UCSD-AML1 (cell line): Measurements from ENCODE around the gene TROAP.

ENCODE experiments used
- DNase-seq: peaks from one replicate; lab custom pipeline; 2025; ENCODE audit not compliant: unreplicated experiment; lab: John Stamatoyannopoulos, UW

Gene TROAP

DNA sequence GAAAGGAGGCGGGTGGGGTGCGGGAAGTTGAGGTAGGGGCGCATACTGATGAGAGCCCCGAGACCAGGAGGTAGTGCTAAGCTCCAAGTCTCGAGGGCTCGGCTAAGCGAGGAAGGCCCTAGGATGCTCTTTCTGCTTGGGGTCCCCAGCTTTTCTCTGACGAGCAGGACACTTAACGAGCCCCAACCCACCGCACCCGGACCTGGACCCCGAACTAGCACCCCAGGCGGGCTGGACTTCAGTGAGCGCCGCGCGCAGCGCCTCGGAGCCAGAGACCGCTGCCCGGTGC lies 18.7 kb downstream of the TROAP start:
- DNase-seq: no peak

DNA sequence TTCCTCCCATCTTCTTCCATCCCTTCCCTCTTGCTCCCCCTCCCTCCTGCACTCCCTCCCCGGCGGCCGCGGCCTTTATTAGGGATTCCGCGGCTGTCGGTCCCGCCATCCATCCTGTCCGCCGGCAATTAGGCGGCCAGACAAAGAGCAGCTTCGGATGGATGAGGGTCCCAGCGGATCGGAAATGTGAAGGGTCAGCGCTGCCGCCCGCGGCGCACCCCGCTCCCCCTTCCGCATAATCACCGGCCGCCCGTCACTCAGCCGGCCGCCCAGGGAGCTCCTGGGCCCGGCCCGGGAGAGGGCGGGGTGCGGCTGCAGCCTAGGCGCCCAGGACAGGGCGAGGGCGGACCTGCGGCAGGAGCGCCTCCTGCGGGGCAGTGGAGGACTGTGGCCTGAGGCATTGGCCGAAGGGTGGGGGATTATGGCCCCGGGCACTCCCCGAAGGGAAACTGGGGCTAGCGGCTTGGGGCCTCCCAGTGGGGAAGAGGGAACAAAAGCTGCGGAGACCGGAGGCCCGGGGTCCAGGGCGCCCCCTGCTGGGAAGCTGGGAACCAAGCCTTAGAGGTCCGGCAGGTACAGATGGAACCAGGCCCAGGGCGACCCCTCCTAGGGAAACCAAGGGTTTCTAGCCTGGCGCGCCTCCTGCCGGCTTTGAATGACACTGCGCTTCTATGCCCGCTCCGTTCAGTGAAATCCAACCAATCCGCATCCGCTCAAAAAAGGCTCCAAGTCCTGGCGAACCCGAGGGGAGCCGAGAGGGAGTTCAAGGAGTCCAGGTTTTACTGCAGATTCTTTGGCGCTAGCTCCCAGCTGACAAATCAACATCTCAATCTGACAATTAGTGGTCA lies 19.2 kb downstream of the TROAP start:
- peak; percentile 87 for DNase-seq

DNA sequence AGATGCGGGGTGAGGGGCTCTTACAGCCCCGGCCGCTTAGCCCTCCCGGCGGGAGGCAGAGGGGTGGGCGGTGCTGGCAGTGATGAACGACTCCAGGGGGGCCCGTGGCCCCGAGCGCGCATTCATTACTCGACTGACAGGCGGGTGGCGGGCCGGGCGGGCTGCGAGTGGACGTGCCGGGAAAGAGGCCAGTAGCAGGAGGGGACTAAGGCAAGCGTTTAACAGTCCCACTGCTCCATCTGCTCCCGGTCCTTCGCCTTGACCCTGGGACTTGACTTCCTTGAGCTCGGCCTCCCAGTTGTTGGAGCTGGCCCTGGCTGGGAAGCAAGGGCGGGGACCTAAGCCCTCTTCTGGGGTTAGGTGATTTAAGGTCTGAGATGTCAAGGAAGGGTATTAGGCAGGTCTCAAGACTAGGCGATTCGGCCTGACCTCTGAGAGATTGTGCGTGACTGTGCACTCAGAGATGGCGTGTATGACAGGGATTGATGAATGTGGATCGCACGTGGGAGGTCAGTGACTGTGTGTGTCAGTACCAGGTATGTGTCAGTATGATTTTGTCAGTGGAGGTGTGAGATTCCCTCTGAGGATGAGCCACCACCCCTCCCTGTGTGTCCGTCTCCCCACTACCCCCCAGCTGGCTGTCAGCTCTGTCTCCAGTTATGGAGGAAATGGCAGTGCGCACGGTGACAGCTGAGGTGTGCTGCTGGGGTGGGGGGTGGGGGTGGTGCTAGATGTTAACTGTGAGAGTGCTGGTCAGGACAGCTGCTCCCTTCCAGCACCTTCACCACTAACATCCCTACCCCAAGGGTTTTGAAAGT lies 20.1 kb downstream of the TROAP start:
- DNase-seq: no peak

DNA sequence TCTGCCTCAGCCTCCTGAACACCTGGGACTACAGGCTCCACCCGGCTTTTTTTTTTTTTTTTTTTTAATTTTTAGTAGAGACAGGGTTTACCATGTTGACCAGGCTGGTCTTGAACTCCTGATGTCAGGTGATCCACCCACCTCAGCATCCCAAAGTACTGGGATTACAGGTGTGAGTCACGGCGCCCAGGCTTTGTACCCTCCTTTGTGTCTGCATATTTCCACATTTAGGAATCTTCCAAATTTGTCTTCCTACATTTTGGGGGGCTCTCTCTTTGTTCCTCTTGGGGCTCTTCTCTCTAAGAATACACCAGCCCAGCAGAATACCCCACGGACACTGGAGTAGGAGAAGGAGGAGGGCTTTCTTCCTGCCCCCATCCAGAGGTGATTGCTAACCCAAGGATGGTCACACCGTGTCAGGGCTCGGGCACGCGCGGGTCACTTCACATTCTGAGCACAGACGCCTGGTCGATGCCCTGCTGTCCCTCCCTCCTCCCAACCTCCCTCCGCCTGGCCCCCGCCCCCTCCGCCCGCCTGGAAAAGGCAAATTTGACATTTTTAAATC lies 21.5 kb downstream of the TROAP start:
- DNase-seq: no peak

DNA sequence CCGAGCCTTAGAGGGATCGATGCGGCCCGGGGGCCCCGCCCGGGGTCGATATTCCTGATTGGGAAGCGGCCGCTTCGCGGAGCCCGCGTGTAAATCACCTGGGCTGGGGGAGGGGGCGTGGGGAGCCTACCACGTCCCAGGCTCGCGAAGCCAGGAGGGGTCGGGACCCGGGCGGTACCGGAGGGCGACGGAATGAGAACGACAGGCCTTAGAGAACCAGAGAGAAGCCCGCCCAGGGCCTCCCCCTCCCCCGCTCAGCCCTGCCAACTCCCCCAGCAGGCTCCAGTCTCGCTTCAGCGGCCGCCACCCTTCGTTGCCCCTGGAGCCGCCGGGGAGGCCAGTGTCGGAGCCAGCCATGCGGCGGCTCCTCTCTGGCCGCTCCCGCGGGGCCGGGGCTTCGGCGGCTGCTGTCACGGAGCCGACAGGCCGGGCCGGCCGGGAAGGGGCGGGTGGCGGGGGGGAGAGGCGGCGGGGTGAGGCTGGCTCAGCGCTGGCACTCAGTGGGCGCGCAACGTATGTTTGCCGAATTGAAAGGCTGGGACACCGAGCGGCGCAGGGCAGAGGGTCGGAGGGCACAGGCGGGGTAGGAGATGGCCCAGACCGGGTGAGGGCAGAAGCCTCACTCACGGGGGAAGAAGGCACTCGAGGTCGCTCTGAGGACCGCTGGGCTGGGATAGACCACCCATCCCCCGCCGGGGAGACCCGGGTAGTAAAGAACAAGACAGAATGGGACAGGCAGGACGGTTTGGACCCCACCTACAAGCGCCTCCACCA lies 22.2 kb downstream of the TROAP start:
- DNase-seq: no peak

DNA sequence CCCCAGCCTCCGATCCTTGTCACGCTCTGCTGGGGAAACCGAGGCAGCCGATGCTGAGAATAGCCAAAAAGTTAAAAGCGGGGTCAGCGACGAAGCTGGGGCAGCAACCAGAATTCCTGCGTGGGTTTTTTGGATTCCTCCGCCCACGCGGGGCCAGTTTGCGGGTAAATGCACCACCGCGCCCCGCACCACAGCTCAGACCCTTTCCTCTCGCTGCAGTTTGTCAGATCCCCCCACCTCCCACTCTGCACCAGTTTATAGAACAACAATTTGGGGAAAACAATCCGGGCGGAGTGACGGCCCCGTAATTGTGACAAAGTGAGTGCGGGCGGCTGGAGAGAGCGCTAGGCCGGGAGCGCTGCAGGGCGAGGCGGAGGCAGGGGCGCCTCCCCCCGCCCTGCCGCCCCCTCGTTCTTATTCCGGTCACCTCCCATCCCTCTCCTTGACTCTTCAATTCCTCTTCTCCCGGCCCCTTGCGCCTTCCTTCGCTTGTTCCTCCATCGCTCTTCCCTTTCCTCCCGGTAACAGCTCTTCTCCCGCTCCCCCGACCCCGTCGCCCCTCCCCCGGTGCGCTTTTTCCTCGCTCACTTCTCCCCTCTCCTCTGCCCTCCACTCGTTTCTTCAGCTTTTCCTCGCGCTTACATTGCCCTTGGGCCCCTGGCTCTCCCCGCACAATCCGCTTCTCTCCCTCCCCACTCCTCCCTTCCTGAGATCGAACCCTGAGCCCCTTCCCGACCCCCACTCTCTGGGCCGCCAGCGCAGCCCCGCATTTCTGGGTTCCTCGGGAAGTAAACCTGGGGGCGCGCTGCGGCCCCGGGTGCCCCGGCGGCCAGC lies 23.0 kb downstream of the TROAP start:
- no peak for DNase-seq

DNA sequence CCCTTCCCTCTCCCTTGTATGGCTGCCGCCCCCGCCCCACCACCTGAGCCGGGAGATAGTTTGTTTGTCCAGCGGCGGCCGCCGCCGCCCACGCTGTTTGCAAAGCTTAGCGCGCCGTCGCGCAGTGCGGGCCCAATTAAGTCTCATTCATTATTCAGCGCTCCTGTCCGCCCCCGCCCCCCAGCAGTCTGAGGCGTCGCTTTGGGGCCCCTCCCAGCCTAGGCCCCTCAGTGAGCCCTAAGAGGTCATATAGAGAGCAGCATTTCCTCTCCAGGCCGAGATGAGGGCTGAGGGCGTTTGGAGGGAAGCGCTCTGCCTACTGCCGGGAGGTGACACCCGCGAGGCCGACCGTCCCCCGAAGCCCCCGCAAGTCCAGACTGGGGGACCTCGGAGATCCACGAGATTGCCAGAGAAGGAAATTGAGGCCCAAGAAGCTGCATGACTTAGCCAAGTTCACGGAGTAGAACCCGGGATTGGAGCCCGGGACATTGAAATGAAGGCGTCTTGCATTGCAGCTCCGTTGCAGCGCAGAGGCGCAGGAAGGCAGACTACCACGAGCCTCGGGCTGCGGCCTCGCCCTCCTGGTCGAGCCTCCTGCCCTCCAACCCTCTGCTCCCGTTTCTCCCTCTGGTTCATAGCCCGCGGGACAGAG lies 23.7 kb downstream of the TROAP start, which contains the start of gene DNAJC22:
Gene DNAJC22 (plus strand): TSS at position 230 of the 652 bp plus-strand sequence. CDS start 1,985 bp downstream, outside the sequence.
- DNase-seq: peak; percentile 46

DNA sequence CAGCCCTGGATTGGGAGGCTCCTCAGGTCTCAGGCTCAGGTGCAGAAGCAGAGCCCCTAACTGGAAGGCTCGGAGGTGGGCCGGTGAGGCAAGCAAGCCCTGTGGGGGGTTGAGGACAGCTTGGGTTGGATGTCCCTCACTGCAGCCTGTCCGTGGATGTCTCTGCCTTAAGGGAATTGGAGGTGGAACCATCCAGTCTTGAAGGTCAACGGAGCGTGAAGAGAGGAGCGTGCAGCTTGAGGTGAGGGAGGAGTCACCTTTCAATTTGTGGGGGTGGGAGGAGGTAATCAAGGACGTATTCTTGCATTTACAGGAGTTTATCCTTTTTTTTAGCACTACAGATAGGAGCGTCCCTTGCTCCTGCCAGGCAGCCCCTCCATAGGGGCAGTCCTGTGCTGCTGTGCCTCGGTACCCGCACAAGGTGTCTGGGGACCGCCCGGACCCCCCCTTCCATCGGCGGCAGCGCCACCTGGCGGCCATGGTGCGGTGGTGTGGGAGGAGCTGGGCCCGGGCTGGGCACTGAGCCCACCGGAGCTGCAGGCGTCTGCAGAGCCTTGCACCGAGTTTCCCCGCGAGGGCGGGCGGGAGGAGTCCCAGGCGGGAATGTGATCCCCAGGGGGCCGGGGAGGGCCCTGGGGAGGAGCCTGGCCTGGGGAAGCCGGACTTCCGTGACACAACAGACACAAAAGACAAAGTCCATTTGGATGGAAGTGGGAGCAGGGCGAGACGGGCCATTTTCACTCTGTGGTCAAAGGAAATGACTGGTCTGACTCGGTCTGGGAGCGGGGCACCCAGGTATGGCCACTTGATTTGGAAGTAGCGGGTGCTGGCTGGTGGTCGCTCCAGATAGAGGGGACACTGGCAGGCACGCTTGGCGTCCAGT lies 24.5 kb downstream of the TROAP start:
- DNase-seq: peak; percentile 65

DNA sequence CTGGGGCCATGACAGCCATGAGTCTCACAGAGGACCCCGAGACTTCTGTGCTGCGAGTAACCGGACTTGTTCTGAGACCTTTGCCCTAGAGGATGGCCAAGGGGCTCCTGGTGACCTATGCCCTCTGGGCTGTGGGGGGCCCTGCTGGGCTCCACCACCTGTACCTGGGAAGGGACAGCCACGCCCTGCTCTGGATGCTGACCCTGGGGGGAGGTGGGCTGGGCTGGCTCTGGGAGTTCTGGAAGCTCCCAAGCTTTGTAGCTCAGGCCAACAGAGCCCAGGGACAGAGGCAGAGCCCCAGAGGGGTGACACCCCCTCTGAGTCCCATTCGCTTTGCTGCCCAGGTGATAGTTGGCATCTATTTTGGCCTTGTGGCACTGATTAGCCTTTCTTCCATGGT lies 25.7 kb downstream of the TROAP start:
- DNase-seq: no peak

DNA sequence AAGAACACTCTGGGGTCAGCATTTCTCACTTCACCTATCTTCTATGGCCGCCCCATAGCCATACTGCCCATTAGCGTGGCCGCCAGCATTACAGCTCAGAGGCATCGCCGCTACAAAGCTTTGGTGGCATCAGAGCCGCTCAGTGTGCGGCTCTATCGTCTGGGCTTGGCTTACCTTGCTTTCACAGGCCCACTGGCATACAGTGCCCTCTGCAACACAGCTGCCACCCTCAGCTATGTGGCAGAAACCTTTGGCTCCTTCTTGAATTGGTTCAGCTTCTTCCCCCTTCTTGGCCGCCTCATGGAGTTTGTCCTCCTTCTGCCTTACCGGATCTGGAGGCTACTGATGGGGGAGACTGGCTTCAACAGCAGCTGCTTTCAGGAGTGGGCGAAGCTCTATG lies 26.2 kb downstream of the TROAP start:
- DNase-seq: no peak

DNA sequence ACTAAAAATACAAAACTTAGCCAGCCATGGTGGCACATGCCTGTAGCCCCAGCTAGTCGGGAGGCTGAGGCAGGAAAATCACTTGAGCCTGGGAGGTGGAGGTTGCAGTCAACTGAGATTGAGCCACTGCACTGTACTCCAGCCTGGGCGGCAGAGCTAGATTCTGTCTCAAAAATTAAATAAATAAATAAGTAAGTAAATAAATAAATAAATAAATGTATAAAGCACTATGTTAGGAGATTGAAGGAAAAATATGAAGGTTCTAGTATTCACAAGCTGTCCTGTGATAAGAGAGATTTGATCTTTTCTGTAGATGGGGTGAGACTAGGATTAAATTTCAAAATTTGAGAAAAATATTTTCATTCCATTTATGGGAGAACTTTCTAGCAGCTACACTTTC lies 29.3 kb downstream of the TROAP start:
- no peak for DNase-seq

DNA sequence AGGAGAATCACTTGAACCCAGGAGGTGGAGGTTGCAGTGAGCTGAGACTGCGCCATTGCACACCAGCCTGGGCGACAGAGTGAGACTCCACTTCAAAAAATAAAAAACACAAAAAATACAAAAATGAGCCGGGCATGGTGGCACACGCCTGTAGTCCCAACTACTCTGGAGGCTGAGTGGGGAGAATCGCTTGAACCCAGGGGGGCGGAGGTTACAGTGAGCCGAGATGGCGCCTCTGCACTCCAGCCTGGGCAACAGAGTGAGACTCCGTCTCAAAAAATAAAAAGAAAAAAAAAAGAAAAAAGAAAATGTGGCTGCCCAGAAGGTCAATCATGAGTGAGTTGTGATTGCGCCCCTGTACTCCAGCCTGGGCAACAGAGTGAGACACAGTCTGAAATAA lies 32.9 kb downstream of the TROAP start:
- DNase-seq: no peak

DNA sequence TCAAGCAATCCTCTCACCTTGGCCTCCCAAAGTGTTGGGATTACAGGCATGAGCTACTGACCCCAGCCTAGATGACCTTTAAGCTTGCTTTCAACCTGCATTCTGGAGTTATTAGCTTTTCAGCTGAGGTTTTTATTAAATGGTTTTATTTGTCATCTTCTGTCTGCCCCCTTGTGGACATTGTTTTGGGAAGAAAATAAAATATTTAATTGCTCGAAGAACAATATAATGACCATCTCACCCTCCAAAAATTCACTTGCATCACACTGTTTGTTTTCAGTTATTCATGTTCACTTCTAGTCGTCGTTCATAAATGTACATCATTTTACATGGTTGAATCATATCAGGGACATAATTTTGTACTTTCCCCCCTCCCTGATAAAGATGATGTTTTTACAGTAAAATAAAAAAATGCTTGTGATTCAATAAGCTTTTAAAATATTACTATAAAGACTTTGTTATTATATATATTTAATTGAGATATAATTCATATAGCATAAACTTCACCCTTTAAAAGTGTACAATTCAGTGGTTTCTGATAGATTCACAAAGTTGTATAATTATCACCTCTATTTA lies 34.1 kb downstream of the TROAP start:
- no peak for DNase-seq

DNA sequence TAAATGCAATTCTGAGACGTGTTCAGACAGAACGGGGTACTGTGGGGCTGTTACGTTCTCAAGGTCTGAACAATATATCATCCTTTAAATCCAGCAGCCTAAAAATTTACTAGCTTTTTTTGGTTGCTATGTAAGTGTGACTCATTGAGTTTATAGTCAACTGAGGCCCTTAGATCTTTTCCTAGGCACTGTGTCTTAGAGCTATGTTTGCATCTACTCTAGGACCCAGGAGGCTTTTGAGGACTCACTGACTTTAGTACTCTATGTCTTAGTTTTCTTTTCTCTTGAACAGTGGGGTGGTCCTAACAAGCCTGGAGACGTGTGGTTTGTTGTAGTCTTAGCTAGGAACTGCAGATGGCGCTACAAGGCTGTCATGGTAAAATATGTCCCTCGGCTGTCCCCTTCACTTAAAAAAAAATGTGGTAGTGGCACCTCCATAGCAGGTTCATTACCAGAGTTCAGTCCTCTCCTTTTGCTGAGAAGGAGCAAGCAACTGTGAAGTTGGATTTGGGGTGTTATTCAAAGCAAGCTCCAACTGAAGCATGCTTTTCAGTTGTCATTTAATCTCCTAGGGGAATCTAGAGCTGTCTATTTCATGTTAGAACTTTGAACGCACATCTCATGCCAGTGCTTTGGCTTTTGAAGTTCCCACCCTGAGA lies 35.6 kb downstream of the TROAP start:
- peak; percentile 28 for DNase-seq

DNA sequence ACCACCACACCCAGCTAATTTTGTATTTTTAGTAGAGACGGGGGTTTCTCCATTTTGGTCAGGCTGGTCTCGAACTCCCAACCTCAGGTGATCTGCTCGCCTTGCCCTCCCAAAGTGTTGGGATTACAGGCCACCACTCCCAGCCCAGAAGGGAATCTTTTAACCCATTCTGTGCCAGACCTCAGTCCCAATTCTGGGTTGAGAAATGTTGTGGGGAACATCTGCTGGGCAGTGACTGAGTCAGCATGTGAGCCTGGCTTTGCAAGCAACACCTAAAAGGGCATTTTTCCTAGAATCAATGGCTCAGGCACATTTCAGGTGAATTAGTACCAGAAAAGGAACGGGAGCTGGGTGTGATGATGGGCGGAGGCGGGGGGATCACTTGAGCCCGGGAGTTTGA lies 36.6 kb downstream of the TROAP start:
- DNase-seq: no peak

DNA sequence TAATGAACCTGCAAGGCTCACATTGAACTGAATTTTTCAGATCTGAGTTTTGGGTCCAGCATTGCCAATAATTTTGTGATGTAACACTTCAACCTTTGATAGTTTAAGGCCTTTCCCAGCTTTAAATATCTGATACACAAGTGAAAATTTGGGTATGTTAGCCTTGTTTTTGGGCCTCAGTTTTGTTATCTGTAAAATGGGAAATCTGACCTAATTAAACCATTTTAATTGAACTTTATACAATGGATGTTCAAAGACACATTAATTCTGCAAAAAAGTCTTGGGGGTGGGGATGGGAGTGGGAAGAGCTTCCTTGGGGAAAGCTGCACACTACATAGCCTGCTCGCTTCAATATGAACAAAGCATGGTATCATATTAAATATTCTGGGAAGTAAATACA lies 39.0 kb downstream of the TROAP start:
- no peak for DNase-seq

DNA sequence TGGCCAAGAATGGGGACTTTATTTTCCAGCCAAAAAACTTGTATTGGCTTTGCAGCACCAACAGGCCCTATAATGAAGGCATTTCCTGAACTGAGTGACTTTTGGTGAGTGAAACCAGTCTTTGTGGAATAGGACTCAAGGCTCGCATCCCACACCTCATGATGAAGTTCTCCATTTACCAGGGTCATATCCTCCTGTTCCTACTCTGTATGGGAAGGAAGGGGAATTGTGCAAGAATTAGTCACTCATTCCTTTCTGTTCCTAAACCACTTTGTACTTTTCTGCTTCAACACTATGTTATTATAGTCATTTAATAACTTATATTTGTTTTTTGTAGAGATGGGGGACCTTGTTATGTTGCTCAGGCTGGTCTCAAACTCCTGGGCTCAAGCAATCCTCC lies 41.9 kb downstream of the TROAP start:
- DNase-seq: no peak

DNA sequence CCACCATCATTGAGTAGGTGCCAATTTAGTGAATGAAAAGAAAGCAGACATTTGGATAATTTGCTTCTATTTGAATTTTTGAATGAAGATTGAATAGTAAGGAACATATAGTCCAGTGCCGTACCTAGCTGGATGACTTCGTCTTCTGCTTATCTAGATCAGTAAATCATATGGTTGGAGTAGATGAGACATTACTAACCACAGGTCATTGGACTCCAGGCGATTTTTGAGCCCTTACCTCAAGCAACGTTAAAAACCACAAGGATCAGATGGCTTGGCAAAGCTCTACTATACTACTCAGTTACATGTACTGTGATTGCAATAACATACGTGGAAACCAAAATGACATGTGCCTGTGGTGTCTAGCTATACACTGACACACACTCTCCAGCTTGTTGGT lies 42.5 kb downstream of the TROAP start:
- DNase-seq: no peak
